ENCODE measurements around the gene CREM. TPM values are rescaled to one million over a fixed set of nuclear protein-coding genes. Genes with fewer than 3 reads are reported as not detected.

The CREM gene
- total RNA-seq (2021; fragmentation: NEBNext Ultra II Directional; extraction: Animal tissue kit (Norgen Biotek cat#: 25700)) = 21.9 and 24.4 TPM in 2 replicates
- polyA plus RNA-seq (2011; rRNA removed) = 15.7 and 18.7 TPM in 2 replicates
- polyA plus RNA-seq (2011; cell fraction: cytosol; rRNA removed) = 23.9 TPM
- polyA plus RNA-seq (2011; cell fraction: nucleus; rRNA removed) = 30.5 TPM
- polyA plus RNA-seq (2012, experiment 1 of 2) = 20.4 to 26.3 TPM (median 23.1 TPM) in 4 replicates
- polyA plus RNA-seq (2012, experiment 2 of 2) = 12.0 TPM
- polyA plus RNA-seq (2013, experiment 1 of 2) = 20.3 TPM
- polyA plus RNA-seq (2013, experiment 2 of 2) = 18.2 TPM
- polyA minus RNA-seq (2011; rRNA and poly(A)+ RNA removed) = 17.3 and 19.3 TPM in 2 replicates
- polyA minus RNA-seq (2011; cell fraction: cytosol; rRNA and poly(A)+ RNA removed) = 12.2 TPM
- 25.3 TPM for polyA minus RNA-seq (2011; cell fraction: nucleus; rRNA and poly(A)+ RNA removed)
- long read RNA-seq, experiment 1, transcript CREM-211 (4 exons, 1,207 nt) = major isoform, 7 of 29 reads
- long read RNA-seq, experiment 1, partial matches to known transcripts = 5 of 29 reads
- long read RNA-seq, experiment 1, other reads (novel, unspliced or antisense) = 11 of 29 reads
- long read RNA-seq, experiment 2, partial matches to known transcripts = 2 of 14 reads
- long read RNA-seq, experiment 2, other reads (novel, unspliced or antisense) = 5 of 14 reads

GRCh38 chr10:35126530-35127288 lies at the start of gene CREM:
Gene CREM (plus strand): TSS chr10:35126846. CDS start chr10:35137836, 10,990 bp downstream.
- no peaks in the 10 kb centered on the region for H3K79me1 ChIP-seq (ENCODE audit: low read depth, low read length)
- H2AK5ac ChIP-seq (ENCODE audit: low read depth, low read length) = no peak within 1 kb of the TSS
- no peak within 1 kb of the TSS for H2BK15ac ChIP-seq (ENCODE audit: low read length)
- H4K8ac ChIP-seq (ENCODE audit: extremely low read depth, insufficient read depth, low read length) = peak within 1 kb of the TSS; percentile 97
- H3K36me3 ChIP-seq (ENCODE audit: control insufficient read depth in 2 of 4, insufficient read depth in 4 of 4, low read length in 3 of 4) = no peaks in the 10 kb centered on the region
- WGBS, 2 experiments (ENCODE audit: extremely low coverage in 1 of 2, insufficient coverage in 1 of 2, insufficient read length in 1 of 2, insufficient replicate concordance in 2 of 2, low coverage in 1 of 2, low lambda C conversion rate in 2 of 2, missing lambda C conversion rate in 1 of 2) = 1% methylated on average over 43 of the region's 80 CpGs; no CpG with 5 or more reads in 1 of the 2 experiments
- no peaks in the 10 kb centered on the region for H4K20me1 ChIP-seq (replicated peaks in 1 of 2; ENCODE audit: control insufficient read depth in 1 of 2, insufficient read depth in 2 of 2, low read length in 2 of 2)
- ChIA-PET CTCF (ENCODE audit: partially characterized antibody) (interaction anchor here (0.6 to 2.4 kb wide), 15 partner anchors 11 to 375 kb away, joined by 3 to 13 read pairs (median 4); no protein-coding TSS in a partner anchor), POLR2A (ENCODE audit: partially characterized antibody) (interaction anchor here (0.7 to 1.7 kb wide), 10 partner anchors 15 to 440 kb away, joined by 3 to 14 read pairs (median 3); no protein-coding TSS in a partner anchor)
- peak within 1 kb of the TSS; percentile 91 for H3K27ac ChIP-seq (ENCODE audit: low read depth, low read length)
- peak within 1 kb of the TSS; percentile 82 for H2BK5ac ChIP-seq (ENCODE audit: low read depth, low read length)
- H3K9ac ChIP-seq (replicated peaks in 1 of 4; ENCODE audit: extremely low read depth in 1 of 4, low read depth in 3 of 4, low read length in 3 of 4) = peak within 1 kb of the TSS; percentile 89 to 94 (median 93)
- H4K5ac ChIP-seq (ENCODE audit: insufficient read length, low read depth, low read length) = peak within 1 kb of the TSS; percentile 88
- no peak within 1 kb of the TSS for H3K14ac ChIP-seq (ENCODE audit: insufficient read length)
- H2BK120ac ChIP-seq (replicated peaks; ENCODE audit: low read depth, low read length) = no peak within 1 kb of the TSS
- H2AFZ ChIP-seq (ENCODE audit: low read length) = peak within 1 kb of the TSS; percentile 83; the same call in 1 of the 2 replicates
- peak within 1 kb of the TSS; percentile 97 for H4K91ac ChIP-seq (replicated peaks; ENCODE audit: insufficient read length, low read length)
- FAIRE-seq (no peak), DNase-seq (ENCODE audit: low read depth in 1 of 2, low spot score in 2 of 2) (peak; percentile 93 to 99)
- no peaks in the 10 kb centered on the region; a peak in 1 of 4 replicates for H3K9me3 ChIP-seq (ENCODE audit: insufficient read depth in 2 of 2, low read depth in 1 of 2, low read length in 1 of 2)
- H3K4ac ChIP-seq (replicated peaks; ENCODE audit: insufficient read length, low read depth, low read length) = peak within 1 kb of the TSS; percentile 85
- peaks cover 0 to 3% (median 0%) of the 10 kb centered on the region in 4 experiments; a peak in 2 of 7 replicates for H3K4me1 ChIP-seq (replicated peaks in 1 of 4; ENCODE audit: control insufficient read depth in 3 of 4, insufficient read depth in 4 of 4, low read length in 3 of 4)
- H3K56ac ChIP-seq (replicated peaks; ENCODE audit: insufficient read length, low read depth, low read length) = peak within 1 kb of the TSS; percentile 46
- no peak within 1 kb of the TSS for H2BK12ac ChIP-seq (ENCODE audit: low read depth, low read length)
- peaks cover 3% of the 10 kb centered on the region; the same call in 1 of the 2 replicates for H3K23me2 ChIP-seq (ENCODE audit: low read depth, low read length)
- no peak within 1 kb of the TSS for H2BK20ac ChIP-seq (ENCODE audit: low read length)
- peak within 1 kb of the TSS; percentile 62 for H3K18ac ChIP-seq (ENCODE audit: extremely low read depth, low read length)
- H3K4me2 ChIP-seq (ENCODE audit: insufficient read depth in 1 of 2, low read depth in 2 of 2, low read length in 2 of 2) = peak within 1 kb of the TSS; percentile 56 to 81
- no peak within 1 kb of the TSS for H3K23ac ChIP-seq (ENCODE audit: insufficient read length)
- H3K79me2 ChIP-seq (ENCODE audit: control insufficient read depth in 1 of 2, insufficient read depth in 2 of 2, low read length in 2 of 2) = peaks cover 0 to 23% of the 10 kb centered on the region in 2 experiments; a peak in 2 of 4 replicates
- peak within 1 kb of the TSS; percentile 59 to 87 (median 81) for H3K4me3 ChIP-seq (ENCODE audit: extremely low read depth in 1 of 4, insufficient read depth in 2 of 4, low read depth in 3 of 4, low read length in 4 of 4)
- H3K27me3 ChIP-seq (replicated peaks in 1 of 4; ENCODE audit: control insufficient read depth in 3 of 4, extremely low read depth in 1 of 4, insufficient read depth in 3 of 4, low read length in 3 of 4) = no peaks in the 10 kb centered on the region; a peak in 1 of 7 replicates
- peak; percentile 38; the same call in 1 of the 2 replicates for TF ChIP-seq EGR1 (IDR thresholded peaks at IDR 0.05; ENCODE audit: borderline replicate concordance, low read depth, low read length)
- peak; percentile 80 for TF ChIP-seq TBP (IDR thresholded peaks at IDR 0.05; ENCODE audit: low read depth, low read length)
- TF ChIP-seq BACH1 (IDR thresholded peaks at IDR 0.05; ENCODE audit: low read length) = no peak
- peak; percentile 6 for TF ChIP-seq NANOG (IDR thresholded peaks at IDR 0.05; ENCODE audit: insufficient read depth, low read depth, low read length, poor library complexity, severe bottlenecking)
- TF ChIP-seq POU5F1 (IDR thresholded peaks at IDR 0.05; ENCODE audit: low read depth, low read length) = no peak
- no peak for TF ChIP-seq SP2 (IDR thresholded peaks at IDR 0.05; ENCODE audit: low read length)
- TF ChIP-seq EP300 (IDR thresholded peaks at IDR 0.05; ENCODE audit: borderline replicate concordance in 1 of 2, low read depth in 2 of 2, low read length in 2 of 2) = peak in 1 of 2 experiments; percentile 56; a peak in 1 of 3 replicates
- TF ChIP-seq TCF12 (IDR thresholded peaks at IDR 0.05; ENCODE audit: low read depth, low read length) = no peak
- no peak for TF ChIP-seq HDAC6 (IDR thresholded peaks at IDR 0.05; ENCODE audit: low read depth, low read length)
